HL-60 (cell line): ENCODE measurements around the gene QPCT.

Experiments used
- DNase-seq, 2 experiments: peaks; one replicate each; pipeline ENCODE4 v3.0.0-alpha.2; 2010 to 2020; ENCODE audit warnings: low read depth in 1 of 2, low spot score in 1 of 2
- H3K27ac ChIP-seq: fragments of 250-450 bp; sonication (Bioruptor Pico); replicated peaks from 2 replicates; pipeline ENCODE4 v1.5.1; 2020; ENCODE audit warnings: mild to moderate bottlenecking, moderate library complexity
- H3K27me3 ChIP-seq: fragments of 250-450 bp; sonication (Bioruptor Pico); 2 replicates; pipeline ENCODE4 v1.5.1; 2021; ENCODE audit warnings: mild to moderate bottlenecking, moderate library complexity; ENCODE audit not compliant: insufficient read depth, poor library complexity, severe bottlenecking
- H3K4me3 ChIP-seq: replicated peaks from 2 replicates; pipeline ENCODE4 v1.5.1; 2011; ENCODE audit warnings: mild to moderate bottlenecking, control low read depth, low read length; ENCODE audit not compliant: insufficient read depth
- GABPA ChIP-seq: IDR thresholded peaks from 2 replicates; pipeline ENCODE4 v1.6.1; 2012; ENCODE audit warnings: low read depth
- POLR2AphosphoS5 ChIP-seq: IDR thresholded peaks from 2 replicates; pipeline ENCODE4 v1.6.1; 2012; ENCODE audit warnings: low read depth
- SPI1 ChIP-seq: IDR thresholded peaks from 2 replicates; pipeline ENCODE4 v1.6.1; 2012; ENCODE audit warnings: low read depth, mild to moderate bottlenecking, borderline replicate concordance
- TF ChIP-seq, protein P1 (sequence below): IDR thresholded peaks from 2 replicates; pipeline ENCODE4 v1.6.1; 2012; ENCODE audit warnings: low read depth; ENCODE audit not compliant: insufficient replicate concordance
- TF ChIP-seq, protein P2 (sequence below): IDR thresholded peaks from one replicate; pipeline ENCODE4 v1.5.1; 2011; ENCODE audit warnings: low read length, control low read depth, inconsistent platforms; ENCODE audit not compliant: insufficient read depth

The QPCT gene

DNA sequence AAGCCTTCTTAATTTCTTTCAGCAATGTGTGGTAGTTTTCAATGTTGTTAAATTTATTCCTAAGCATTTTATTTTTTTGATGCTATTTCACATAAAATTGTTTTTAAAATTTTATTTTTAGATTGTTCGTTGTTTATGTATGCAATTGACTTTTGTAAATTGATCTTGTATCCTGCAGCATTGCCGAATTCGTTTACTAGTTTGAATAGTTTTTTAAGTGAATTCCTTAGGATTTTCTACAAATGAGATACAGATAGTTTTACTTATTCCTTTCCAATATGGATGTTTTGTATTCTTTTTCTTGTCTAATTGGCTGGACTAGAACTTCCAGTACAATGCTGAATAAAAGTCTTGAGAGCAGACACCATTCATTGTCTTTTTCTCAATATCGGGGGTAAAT, 55.6 kb downstream of the QPCT start:
- DNase-seq, result no peak
- TF ChIP-seq SPI1, result no peak
- TF ChIP-seq, protein P1, sequence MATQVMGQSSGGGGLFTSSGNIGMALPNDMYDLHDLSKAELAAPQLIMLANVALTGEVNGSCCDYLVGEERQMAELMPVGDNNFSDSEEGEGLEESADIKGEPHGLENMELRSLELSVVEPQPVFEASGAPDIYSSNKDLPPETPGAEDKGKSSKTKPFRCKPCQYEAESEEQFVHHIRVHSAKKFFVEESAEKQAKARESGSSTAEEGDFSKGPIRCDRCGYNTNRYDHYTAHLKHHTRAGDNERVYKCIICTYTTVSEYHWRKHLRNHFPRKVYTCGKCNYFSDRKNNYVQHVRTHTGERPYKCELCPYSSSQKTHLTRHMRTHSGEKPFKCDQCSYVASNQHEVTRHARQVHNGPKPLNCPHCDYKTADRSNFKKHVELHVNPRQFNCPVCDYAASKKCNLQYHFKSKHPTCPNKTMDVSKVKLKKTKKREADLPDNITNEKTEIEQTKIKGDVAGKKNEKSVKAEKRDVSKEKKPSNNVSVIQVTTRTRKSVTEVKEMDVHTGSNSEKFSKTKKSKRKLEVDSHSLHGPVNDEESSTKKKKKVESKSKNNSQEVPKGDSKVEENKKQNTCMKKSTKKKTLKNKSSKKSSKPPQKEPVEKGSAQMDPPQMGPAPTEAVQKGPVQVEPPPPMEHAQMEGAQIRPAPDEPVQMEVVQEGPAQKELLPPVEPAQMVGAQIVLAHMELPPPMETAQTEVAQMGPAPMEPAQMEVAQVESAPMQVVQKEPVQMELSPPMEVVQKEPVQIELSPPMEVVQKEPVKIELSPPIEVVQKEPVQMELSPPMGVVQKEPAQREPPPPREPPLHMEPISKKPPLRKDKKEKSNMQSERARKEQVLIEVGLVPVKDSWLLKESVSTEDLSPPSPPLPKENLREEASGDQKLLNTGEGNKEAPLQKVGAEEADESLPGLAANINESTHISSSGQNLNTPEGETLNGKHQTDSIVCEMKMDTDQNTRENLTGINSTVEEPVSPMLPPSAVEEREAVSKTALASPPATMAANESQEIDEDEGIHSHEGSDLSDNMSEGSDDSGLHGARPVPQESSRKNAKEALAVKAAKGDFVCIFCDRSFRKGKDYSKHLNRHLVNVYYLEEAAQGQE, result no peak
- TF ChIP-seq POLR2AphosphoS5, result no peak
- TF ChIP-seq, protein P2, sequence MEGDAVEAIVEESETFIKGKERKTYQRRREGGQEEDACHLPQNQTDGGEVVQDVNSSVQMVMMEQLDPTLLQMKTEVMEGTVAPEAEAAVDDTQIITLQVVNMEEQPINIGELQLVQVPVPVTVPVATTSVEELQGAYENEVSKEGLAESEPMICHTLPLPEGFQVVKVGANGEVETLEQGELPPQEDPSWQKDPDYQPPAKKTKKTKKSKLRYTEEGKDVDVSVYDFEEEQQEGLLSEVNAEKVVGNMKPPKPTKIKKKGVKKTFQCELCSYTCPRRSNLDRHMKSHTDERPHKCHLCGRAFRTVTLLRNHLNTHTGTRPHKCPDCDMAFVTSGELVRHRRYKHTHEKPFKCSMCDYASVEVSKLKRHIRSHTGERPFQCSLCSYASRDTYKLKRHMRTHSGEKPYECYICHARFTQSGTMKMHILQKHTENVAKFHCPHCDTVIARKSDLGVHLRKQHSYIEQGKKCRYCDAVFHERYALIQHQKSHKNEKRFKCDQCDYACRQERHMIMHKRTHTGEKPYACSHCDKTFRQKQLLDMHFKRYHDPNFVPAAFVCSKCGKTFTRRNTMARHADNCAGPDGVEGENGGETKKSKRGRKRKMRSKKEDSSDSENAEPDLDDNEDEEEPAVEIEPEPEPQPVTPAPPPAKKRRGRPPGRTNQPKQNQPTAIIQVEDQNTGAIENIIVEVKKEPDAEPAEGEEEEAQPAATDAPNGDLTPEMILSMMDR, result no peak
- no peak for TF ChIP-seq GABPA
- Histone ChIP-seq H3K27ac (no peak overlapping the region), H3K27me3 (no peaks in the 10 kb centered on the region), H3K4me3 (no peak overlapping the region)

GRCh38 chr2:37402636-37403035, 58.2 kb downstream of the QPCT start:
- H3K27me3 ChIP-seq, result no peaks in the 10 kb centered on the region
- DNase-seq, result no peak
- no peak overlapping the region for H3K27ac ChIP-seq
- TF ChIP-seq POLR2AphosphoS5 (no peak), SPI1 (peak; percentile 38; the same call in 1 of the 2 replicates)
- TF ChIP-seq, protein P1, result no peak
- H3K4me3 ChIP-seq, result no peak overlapping the region

- Histone ChIP-seq H3K4me3 (no peak overlapping the region), H3K27me3 (no peaks in the 10 kb centered on the region), H3K27ac (no peak overlapping the region)
- TF ChIP-seq, protein P1, result no peak
- TF ChIP-seq SPI1, result no peak
- TF ChIP-seq, protein P2, result no peak
- no peak for TF ChIP-seq GABPA
- no peak for DNase-seq
Measured at GRCh38 chr2:37405781-37406180, 61.4 kb downstream of the QPCT start.

GRCh38 chr2:37412231-37412630, 67.8 kb downstream of the QPCT start:
- Histone ChIP-seq H3K4me3 (no peak overlapping the region), H3K27ac (no peak overlapping the region), H3K27me3 (no peaks in the 10 kb centered on the region)
- TF ChIP-seq, protein P1, result no peak
- TF ChIP-seq GABPA (no peak), POLR2AphosphoS5 (no peak), SPI1 (no peak)
- TF ChIP-seq, protein P2, result no peak
- DNase-seq, result no peak
